Skeletal muscle cell (primary cell): Measurements from ENCODE around the gene SPRR5.

Experiments
- DNase-seq: peaks from one replicate; pipeline ENCODE4 v3.0.0-alpha.2; 2010; ENCODE audit warnings: low read depth
- H3K4me3 ChIP-seq: 2 replicates; pipeline ENCODE4 v1.5.1; 2011; ENCODE audit warnings: low read depth, mild to moderate bottlenecking, control low read depth, low read length, moderate library complexity

The SPRR5 gene

GRCh38 chr1:152977614-152978013 lies 30.6 kb downstream of the SPRR5 start:
- H3K4me3 ChIP-seq, result no peak overlapping the region
- no peak for DNase-seq

- DNase-seq, result no peak
- H3K4me3 ChIP-seq, result no peak overlapping the region
Measured at GRCh38 chr1:152980676-152981075, 33.7 kb downstream of the SPRR5 start.

- DNase-seq, result no peak
- H3K4me3 ChIP-seq, result no peak overlapping the region
Measured at GRCh38 chr1:152981146-152981871, 34.3 kb downstream of the SPRR5 start.

- no peak overlapping the region for H3K4me3 ChIP-seq
- no peak for DNase-seq
Measured at GRCh38 chr1:152982076-152982475, 35.1 kb downstream of the SPRR5 start.

GRCh38 chr1:152983234-152983633 lies 36.2 kb downstream of the SPRR5 start:
- H3K4me3 ChIP-seq, result no peak overlapping the region
- DNase-seq, result no peak

GRCh38 chr1:152983743-152984142 lies 36.7 kb downstream of the SPRR5 start, which contains the start of gene SPRR1A:
TSS of gene SPRR1A (plus strand) at chr1:152984081. CDS start at chr1:152985231, 1,150 bp downstream.
- H3K4me3 ChIP-seq, result no peak within 1 kb of the TSS
- no peak for DNase-seq

- no peak overlapping the region for H3K4me3 ChIP-seq
- DNase-seq, result no peak
Measured at GRCh38 chr1:152986578-152986977, 39.6 kb downstream of the SPRR5 start.

- DNase-seq, result no peak
- H3K4me3 ChIP-seq, result no peak overlapping the region
Measured at GRCh38 chr1:152993186-152993585, 46.2 kb downstream of the SPRR5 start.

- H3K4me3 ChIP-seq, result no peak overlapping the region
- no peak for DNase-seq
Measured at GRCh38 chr1:152995842-152996241, 48.8 kb downstream of the SPRR5 start.

GRCh38 chr1:152996633-152997400 lies 49.8 kb downstream of the SPRR5 start:
- no peak overlapping the region for H3K4me3 ChIP-seq
- DNase-seq, result no peak

- no peak for DNase-seq
- no peak overlapping the region for H3K4me3 ChIP-seq
Measured at GRCh38 chr1:152997901-152998300, 50.9 kb downstream of the SPRR5 start.

- no peak overlapping the region for H3K4me3 ChIP-seq
- DNase-seq, result no peak
Measured at GRCh38 chr1:152998476-152998875, 51.5 kb downstream of the SPRR5 start.
